MCF 10A (cell line): ENCODE results near the gene MRPL20. TPM values are rescaled to one million over a fixed set of nuclear protein-coding genes. Genes with fewer than 3 reads are reported as not detected.
A peak's percentile ranks its signal among the peaks of the same experiment; 100 is the strongest.

Experiments used
- BruUV-seq: library from RNA; stranded (reverse); fragments of 400-500 nt; replicated peaks from 2 replicates; lab custom pipeline; 2021; lab: Mats Ljungman, UMichigan
- CTCF ChIA-PET: fragments of 300-600 bp; sonication (Branson Sonifier 250); formaldehyde crosslinking; extraction: SDS; loops from one replicate; lab custom pipeline; 2021; ENCODE audit warnings: antibody characterized with exemption, inconsistent platforms; lab: Yijun Ruan, JAX
- POLR2A ChIA-PET: fragments of 300-600, 350-650 bp; sonication (Branson Sonifier 250); formaldehyde crosslinking; extraction: SDS; loops from one replicate; lab custom pipeline; 2020; ENCODE audit warnings: antibody characterized with exemption, inconsistent platforms; lab: Yijun Ruan, JAX
- DNase-seq: peaks from one replicate; pipeline ENCODE4 v3.0.0-alpha.2; 2018; ENCODE audit not compliant: unreplicated experiment
- H3K27ac Mint-ChIP-seq: one replicate; pipeline ENCODE4 v1.8.0; 2022; ENCODE audit warnings: mild to moderate bottlenecking, low read depth, mixed read lengths; ENCODE audit not compliant: unreplicated experiment
- H3K27me3 Mint-ChIP-seq: one replicate; pipeline ENCODE4 v1.8.0; 2022; ENCODE audit warnings: mixed read lengths; ENCODE audit not compliant: insufficient read depth, unreplicated experiment
- H3K36me3 Mint-ChIP-seq: one replicate; pipeline ENCODE4 v1.8.0; 2022; ENCODE audit warnings: mild to moderate bottlenecking, moderate library complexity, mixed read lengths; ENCODE audit not compliant: insufficient read depth, unreplicated experiment
- H3K4me1 Mint-ChIP-seq: one replicate; pipeline ENCODE4 v1.8.0; 2022; ENCODE audit warnings: mixed read lengths; ENCODE audit not compliant: insufficient read depth, unreplicated experiment
- H3K4me3 Mint-ChIP-seq: one replicate; pipeline ENCODE4 v1.8.0; 2022; ENCODE audit warnings: mild to moderate bottlenecking, moderate library complexity, mixed read lengths; ENCODE audit not compliant: unreplicated experiment
- H3K9me3 Mint-ChIP-seq: one replicate; pipeline ENCODE4 v1.8.0; 2022; ENCODE audit warnings: mixed read lengths; ENCODE audit not compliant: unreplicated experiment
- intact Hi-C: fragments of 100-400 bp; cut with micrococcal nuclease; formaldehyde crosslinking; loops from 2 replicates; pipeline ENCODE4 v1.14.1; 2022
- total RNA-seq: library from RNA; stranded (reverse); gene quantifications from 2 replicates; pipeline ENCODE4 v1.2.3, GENCODE V29; 2022
- TF ChIP-seq, protein P1 (sequence below): fragments of 200-600 bp; IDR thresholded peaks from one replicate; pipeline ENCODE4 v1.8.0; 2022; ENCODE audit warnings: antibody characterized with exemption, mild to moderate bottlenecking; ENCODE audit not compliant: unreplicated experiment

The MRPL20 gene
- total RNA-seq, 1 experiment from 2014 or later, result 137 TPM

DNA sequence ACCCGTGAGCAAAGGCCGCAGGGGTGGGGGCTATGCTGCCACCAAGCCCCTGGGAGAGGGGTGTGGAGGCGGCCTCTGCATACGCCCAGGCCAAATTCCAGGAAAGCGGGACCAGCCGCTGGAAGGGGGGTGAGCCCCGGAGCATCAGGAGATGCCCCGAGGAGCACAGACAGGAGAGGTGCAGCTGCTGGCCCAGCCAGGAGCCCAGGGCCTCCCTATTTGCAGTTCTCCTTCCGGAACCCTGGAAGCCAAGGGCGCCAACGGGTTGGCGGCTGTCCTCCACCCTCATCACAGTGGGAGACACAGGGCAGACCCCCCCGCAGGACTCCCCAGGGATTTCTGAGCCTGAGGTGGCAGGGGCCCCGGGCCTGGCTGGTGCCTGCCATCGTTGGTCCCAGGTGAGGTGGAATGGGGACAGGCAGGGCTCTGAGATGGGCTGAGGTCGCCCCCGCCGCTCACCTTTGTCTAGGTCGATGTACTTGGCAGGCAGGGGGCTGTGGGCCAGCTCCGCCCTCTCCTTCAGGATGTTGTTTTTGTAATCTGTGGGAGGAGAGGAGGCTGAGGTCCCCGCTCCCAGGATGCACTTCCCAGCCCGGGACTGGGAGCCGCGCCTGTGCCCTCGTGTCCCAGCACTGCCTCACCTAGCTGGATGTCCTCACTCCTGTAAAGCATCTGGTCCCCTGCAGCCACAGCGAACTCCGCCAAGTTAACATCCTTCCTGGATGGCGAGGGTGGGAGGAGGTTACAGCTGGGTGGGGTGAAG is 53.5 kb downstream of the MRPL20 start:
- H3K4me3 Mint-ChIP-seq, result no peak overlapping the region
- TF ChIP-seq, protein P1, sequence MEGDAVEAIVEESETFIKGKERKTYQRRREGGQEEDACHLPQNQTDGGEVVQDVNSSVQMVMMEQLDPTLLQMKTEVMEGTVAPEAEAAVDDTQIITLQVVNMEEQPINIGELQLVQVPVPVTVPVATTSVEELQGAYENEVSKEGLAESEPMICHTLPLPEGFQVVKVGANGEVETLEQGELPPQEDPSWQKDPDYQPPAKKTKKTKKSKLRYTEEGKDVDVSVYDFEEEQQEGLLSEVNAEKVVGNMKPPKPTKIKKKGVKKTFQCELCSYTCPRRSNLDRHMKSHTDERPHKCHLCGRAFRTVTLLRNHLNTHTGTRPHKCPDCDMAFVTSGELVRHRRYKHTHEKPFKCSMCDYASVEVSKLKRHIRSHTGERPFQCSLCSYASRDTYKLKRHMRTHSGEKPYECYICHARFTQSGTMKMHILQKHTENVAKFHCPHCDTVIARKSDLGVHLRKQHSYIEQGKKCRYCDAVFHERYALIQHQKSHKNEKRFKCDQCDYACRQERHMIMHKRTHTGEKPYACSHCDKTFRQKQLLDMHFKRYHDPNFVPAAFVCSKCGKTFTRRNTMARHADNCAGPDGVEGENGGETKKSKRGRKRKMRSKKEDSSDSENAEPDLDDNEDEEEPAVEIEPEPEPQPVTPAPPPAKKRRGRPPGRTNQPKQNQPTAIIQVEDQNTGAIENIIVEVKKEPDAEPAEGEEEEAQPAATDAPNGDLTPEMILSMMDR, result no peak
- peaks cover 5% of the 10 kb centered on the region for H3K36me3 Mint-ChIP-seq
- CTCF ChIA-PET, result interaction anchor here (1.5 kb wide), 1 partner anchor 18 kb away, joined by 9 read pairs; no protein-coding TSS in a partner anchor
- no peak for DNase-seq
- intact Hi-C loops, result no loop called here
- H3K9me3 Mint-ChIP-seq, result no peaks in the 10 kb centered on the region
- BruUV-seq, result no TSS peak
- H3K27ac Mint-ChIP-seq, result no peak overlapping the region
- no peaks in the 10 kb centered on the region for H3K4me1 Mint-ChIP-seq
- POLR2A ChIA-PET, result interaction anchor here (1.3 to 2.0 kb wide), 2 partner anchors 18 to 21 kb away, joined by 4 to 7 read pairs; partner anchors contain the start of gene AURKAIP1
- no peaks in the 10 kb centered on the region for H3K27me3 Mint-ChIP-seq

GRCh38 chr1:1352786-1353388 is 54.2 kb downstream of the MRPL20 start:
- no peak for DNase-seq
- ChIA-PET POLR2A (interaction anchor here (1.1 to 2.0 kb wide), 3 partner anchors 17 to 22 kb away, joined by 4 to 7 read pairs (median 6); partner anchors contain the start of gene AURKAIP1), CTCF (interaction anchor here (1.5 kb wide), 1 partner anchor 19 kb away, joined by 9 read pairs; no protein-coding TSS in a partner anchor)
- no peaks in the 10 kb centered on the region for H3K4me1 Mint-ChIP-seq
- no peak overlapping the region for H3K4me3 Mint-ChIP-seq
- peaks cover 5% of the 10 kb centered on the region for H3K36me3 Mint-ChIP-seq
- no peaks in the 10 kb centered on the region for H3K27me3 Mint-ChIP-seq
- intact Hi-C loops, result no loop called here
- H3K27ac Mint-ChIP-seq, result peak overlapping the region; percentile 86
- H3K9me3 Mint-ChIP-seq, result no peaks in the 10 kb centered on the region
- no TSS peak for BruUV-seq
- TF ChIP-seq, protein P1, result no peak

Other genes with a start within 250 kb of the MRPL20 start
- not detected in 2 replicates for gene TTLL10, start 233.4 kb downstream of the MRPL20 start, total RNA-seq
- gene TNFRSF18, start 200.7 kb downstream of the MRPL20 start, total RNA-seq, result not detected in 2 replicates
- not detected in 2 replicates for gene TNFRSF4, start 193.1 kb downstream of the MRPL20 start, total RNA-seq
- 122 and 127 TPM in 2 replicates for gene SDF4, start 175.3 kb downstream of the MRPL20 start, total RNA-seq
- gene B3GALT6, start 175.1 kb downstream of the MRPL20 start, total RNA-seq, result 24.6 and 31.5 TPM in 2 replicates
- 1.5 and 3.3 TPM in 2 replicates for gene C1QTNF12, start 160.6 kb downstream of the MRPL20 start, total RNA-seq
- gene UBE2J2, start 133.4 kb downstream of the MRPL20 start, total RNA-seq, result 62.1 and 70.5 TPM in 2 replicates
- gene SCNN1D, start 126.9 kb downstream of the MRPL20 start, total RNA-seq, result 1.8 and 2.2 TPM in 2 replicates
- 31.5 and 33.5 TPM in 2 replicates for gene ACAP3, start 99.4 kb downstream of the MRPL20 start, total RNA-seq
- 15.9 and 27.4 TPM in 2 replicates for gene PUSL1, start 98.7 kb downstream of the MRPL20 start, total RNA-seq
- 122 and 129 TPM in 2 replicates for gene INTS11, start 82.6 kb downstream of the MRPL20 start, total RNA-seq
- 19.3 and 21.0 TPM in 2 replicates for gene CPTP, start 82.5 kb downstream of the MRPL20 start, total RNA-seq
- 0.17 TPM in 1 of 2 replicates, not detected in the other for gene TAS1R3, start 76.0 kb downstream of the MRPL20 start, total RNA-seq
- gene DVL1, start 57.9 kb downstream of the MRPL20 start, total RNA-seq, result 96.2 and 113 TPM in 2 replicates
- not detected in 2 replicates for gene MXRA8, start 48.7 kb downstream of the MRPL20 start, total RNA-seq
- 120 and 148 TPM in 2 replicates for gene AURKAIP1, start 32.1 kb downstream of the MRPL20 start, total RNA-seq
- gene CCNL2, start 8.0 kb downstream of the MRPL20 start, total RNA-seq, result 230 and 248 TPM in 2 replicates
- gene ANKRD65, start 14.0 kb upstream of the MRPL20 start, total RNA-seq, result 0.86 and 1.4 TPM in 2 replicates
- 0.37 and 0.54 TPM in 2 replicates for gene VWA1, start 28.4 kb upstream of the MRPL20 start, total RNA-seq
- gene ATAD3C, start 42.4 kb upstream of the MRPL20 start, total RNA-seq, result 0.27 and 2.0 TPM in 2 replicates
- gene ATAD3B, start 64.5 kb upstream of the MRPL20 start, total RNA-seq, result 42.2 and 46.9 TPM in 2 replicates
- gene ATAD3A, start 104.9 kb upstream of the MRPL20 start, total RNA-seq, result 43.1 and 63.2 TPM in 2 replicates
- gene TMEM240, start 133.3 kb upstream of the MRPL20 start, total RNA-seq, result 3.6 and 5.5 TPM in 2 replicates
- gene SSU72, start 167.6 kb upstream of the MRPL20 start, total RNA-seq, result 97.4 and 104 TPM in 2 replicates
- gene FNDC10, start 192.8 kb upstream of the MRPL20 start, total RNA-seq, result 4.3 and 5.1 TPM in 2 replicates
- gene MIB2, start 208.2 kb upstream of the MRPL20 start, total RNA-seq, result 46.4 and 61.3 TPM in 2 replicates
- 1.4 and 1.7 TPM in 2 replicates for gene MMP23B, start 224.9 kb upstream of the MRPL20 start, total RNA-seq